HG02571 (cell line): ENCODE measurements around the gene IBA57.

Experiments used
- ATAC-seq: cut with Tn5 transposase; IDR thresholded peaks from one replicate; pipeline ENCODE4 v1.9.1; 2021; ENCODE audit warnings: mild to moderate bottlenecking, moderate library complexity; ENCODE audit not compliant: unreplicated experiment

IBA57 gene

GRCh38 chr1:228144193-228144992 is 21.2 kb upstream of the IBA57 start:
- no peak for ATAC-seq

- ATAC-seq, result no peak
These were observed 20.6 kb upstream of the IBA57 start for GRCh38 chr1:228144993-228145343.

GRCh38 chr1:228145463-228146416 is 19.9 kb upstream of the IBA57 start:
- ATAC-seq, result no peak

- ATAC-seq, result no peak
These were observed 19.0 kb upstream of the IBA57 start for GRCh38 chr1:228146417-228147150.

GRCh38 chr1:228147151-228147693 is 18.4 kb upstream of the IBA57 start:
- ATAC-seq, result no peak

GRCh38 chr1:228147768-228148167 is 17.8 kb upstream of the IBA57 start:
- ATAC-seq, result no peak

- no peak for ATAC-seq
These were observed 17.3 kb upstream of the IBA57 start for GRCh38 chr1:228148196-228148861.

- no peak for ATAC-seq
These were observed 16.6 kb upstream of the IBA57 start for GRCh38 chr1:228148935-228149405.

- no peak for ATAC-seq
These were observed 16.0 kb upstream of the IBA57 start, which contains the start of gene GJC2 for GRCh38 chr1:228149406-228150119. Gene GJC2 (plus strand): TSS chr1:228149930. CDS start chr1:228157759, 7,829 bp downstream.

- ATAC-seq, result no peak
These were observed 15.5 kb upstream of the IBA57 start for GRCh38 chr1:228150120-228150460.

GRCh38 chr1:228150461-228151179 is 15.0 kb upstream of the IBA57 start:
- ATAC-seq, result no peak

GRCh38 chr1:228151180-228151925 is 14.3 kb upstream of the IBA57 start:
- no peak for ATAC-seq

GRCh38 chr1:228152097-228152917 is 13.3 kb upstream of the IBA57 start:
- ATAC-seq, result no peak

GRCh38 chr1:228152918-228153258 is 12.7 kb upstream of the IBA57 start:
- ATAC-seq, result no peak

GRCh38 chr1:228154021-228154669 is 11.5 kb upstream of the IBA57 start:
- no peak for ATAC-seq

GRCh38 chr1:228154670-228155571 is 10.7 kb upstream of the IBA57 start:
- ATAC-seq, result no peak
